ENCODE results near the gene MUSK.

GRCh38 chr9:110801426-110801825 is 132.8 kb downstream of the MUSK start:
- no peak for TF ChIP-seq CTCF (IDR thresholded peaks at IDR 0.05)
- no peak for TF ChIP-seq POLR2AphosphoS5 (IDR thresholded peaks at IDR 0.05)

Measured in esophagus muscularis mucosa (tissue), 3 donors.